ENCODE measurements around the gene SRGAP1. TPM values are rescaled to one million over a fixed set of nuclear protein-coding genes. Genes with fewer than 3 reads are reported as not detected.

The SRGAP1 gene
- under 1 TPM; 0.03 to 0.08 TPM for total RNA-seq

- H3K4me1 Mint-ChIP-seq: peaks cover 5% of the 10 kb centered on the region
- POLR2A ChIA-PET: no interaction called here
- no peak for ATAC-seq (ENCODE audit: low read depth)
- no peaks in the 10 kb centered on the region for H3K36me3 Mint-ChIP-seq
- peaks cover 44% of the 10 kb centered on the region for H3K27me3 Mint-ChIP-seq
- H3K27ac Mint-ChIP-seq: no peak within 1 kb of the TSS
- H3K9me3 Mint-ChIP-seq: no peaks in the 10 kb centered on the region
- no peak for DNase-seq
- peak within 1 kb of the TSS; percentile 93 for H3K4me3 Mint-ChIP-seq
These were observed at the start of gene SRGAP1 for GRCh38 chr12:63844391-63845341. SRGAP1 (plus strand) TSS chr12:63844700; CDS start chr12:63844817, 117 bp downstream.

GRCh38 chr12:63795032-63795687 is 49.3 kb upstream of the SRGAP1 start:
- POLR2A ChIA-PET: no interaction called here
- Mint-ChIP-seq H3K4me1 (no peaks in the 10 kb centered on the region), H3K9me3 (no peaks in the 10 kb centered on the region), H3K27me3 (no peaks in the 10 kb centered on the region), H3K27ac (no peak overlapping the region), H3K4me3 (no peak overlapping the region), H3K36me3 (peaks cover 11% of the 10 kb centered on the region)
- DNase-seq (no peak), ATAC-seq (ENCODE audit: low read depth) (no peak)

DNA sequence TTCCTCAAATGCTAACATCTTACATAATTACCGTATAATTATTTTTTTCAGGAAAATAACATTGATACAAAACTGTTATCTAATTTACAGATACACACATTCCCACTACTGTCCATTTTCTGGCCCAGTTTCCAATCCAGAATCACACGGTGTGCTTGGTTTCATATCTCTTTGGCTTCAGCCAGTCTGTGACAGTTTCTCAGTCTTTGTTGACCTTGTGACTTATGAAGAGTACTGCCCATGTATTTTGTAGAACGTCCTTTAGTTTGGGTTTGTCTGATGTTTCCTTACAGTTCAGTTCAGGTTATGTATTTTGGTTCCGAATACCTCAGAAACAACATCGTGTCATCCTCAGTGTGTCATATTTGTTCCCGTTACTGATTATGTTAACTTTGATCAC is 48.6 kb upstream of the SRGAP1 start:
- DNase-seq (no peak), ATAC-seq (ENCODE audit: low read depth) (no peak)
- Mint-ChIP-seq H3K36me3 (peaks cover 6% of the 10 kb centered on the region), H3K27me3 (no peaks in the 10 kb centered on the region), H3K9me3 (no peaks in the 10 kb centered on the region), H3K27ac (no peak overlapping the region), H3K4me3 (no peak overlapping the region), H3K4me1 (no peaks in the 10 kb centered on the region)
- POLR2A ChIA-PET: no interaction called here

- no peak overlapping the region for H3K27ac Mint-ChIP-seq
- no peaks in the 10 kb centered on the region for H3K36me3 Mint-ChIP-seq
- no peak for DNase-seq
These were observed 42.4 kb upstream of the SRGAP1 start for GRCh38 chr12:63802012-63802608.

GRCh38 chr12:63804746-63805145 is 39.8 kb upstream of the SRGAP1 start:
- no peak for ATAC-seq (ENCODE audit: low read depth)
- H3K27ac Mint-ChIP-seq: no peak overlapping the region
- H3K4me1 Mint-ChIP-seq: no peaks in the 10 kb centered on the region
- no peak for DNase-seq
- POLR2A ChIA-PET: no interaction called here
- no peaks in the 10 kb centered on the region for H3K27me3 Mint-ChIP-seq
- peaks cover 3% of the 10 kb centered on the region for H3K36me3 Mint-ChIP-seq
- no peaks in the 10 kb centered on the region for H3K9me3 Mint-ChIP-seq
- H3K4me3 Mint-ChIP-seq: no peak overlapping the region

More at GRCh38 chr12:63802012-63802608, 42.4 kb upstream of the SRGAP1 start:
- no peak for ATAC-seq (ENCODE audit: low read depth)
- Mint-ChIP-seq H3K27me3 (no peaks in the 10 kb centered on the region), H3K9me3 (no peaks in the 10 kb centered on the region), H3K4me1 (no peaks in the 10 kb centered on the region), H3K4me3 (no peak overlapping the region)
- POLR2A ChIA-PET: no interaction called here

DNA sequence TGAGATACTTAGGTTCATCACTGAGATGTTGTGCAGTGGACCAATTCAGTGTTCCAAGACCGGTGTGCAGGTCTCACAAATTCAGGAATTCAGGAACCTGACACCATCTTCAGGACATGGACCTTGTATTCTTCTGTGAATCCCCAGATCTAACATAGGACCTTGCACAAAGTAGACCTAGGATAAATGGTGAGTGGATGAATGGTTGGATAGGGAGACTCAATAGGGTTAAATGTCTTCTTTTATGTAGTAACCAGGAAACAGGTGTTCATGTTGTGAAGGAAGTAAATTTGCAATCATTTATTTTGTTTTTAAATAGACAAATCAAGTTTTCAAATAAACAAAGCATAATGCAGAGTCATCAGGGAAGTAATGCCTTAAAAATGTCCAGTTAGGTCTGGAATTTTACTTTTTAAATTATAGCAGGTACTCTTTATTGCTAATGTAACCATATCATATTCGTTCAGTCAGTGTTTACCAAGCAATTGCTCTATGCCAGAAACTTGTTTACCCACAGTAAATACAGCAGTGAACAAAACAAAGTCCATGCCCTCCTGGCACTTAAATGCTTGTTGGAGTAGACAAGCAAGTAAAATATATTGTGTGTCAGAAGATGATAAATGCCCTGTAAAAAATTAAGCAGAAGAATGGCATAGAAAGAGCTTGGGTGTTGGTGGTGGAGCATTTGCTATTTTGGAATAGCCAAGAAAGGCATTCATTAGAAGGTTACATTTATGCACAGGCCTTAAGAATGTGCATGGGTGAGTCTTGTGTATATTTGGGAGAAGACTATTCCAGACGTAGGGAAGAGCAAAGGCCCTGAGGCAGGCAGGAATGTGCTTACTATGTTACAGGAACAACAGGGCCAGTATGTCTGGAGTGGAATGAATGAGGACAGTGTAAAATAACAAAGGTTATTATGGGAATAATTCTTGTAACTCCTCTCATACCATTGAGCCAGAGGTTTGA is 38.5 kb upstream of the SRGAP1 start:
- Mint-ChIP-seq H3K36me3 (peaks cover 3% of the 10 kb centered on the region), H3K9me3 (no peaks in the 10 kb centered on the region), H3K27me3 (no peaks in the 10 kb centered on the region), H3K27ac (no peak overlapping the region), H3K4me1 (no peaks in the 10 kb centered on the region), H3K4me3 (no peak overlapping the region)
- no peak for ATAC-seq (ENCODE audit: low read depth)
- POLR2A ChIA-PET: no interaction called here
- no peak for DNase-seq

- H3K4me3 Mint-ChIP-seq: no peak overlapping the region
- H3K4me1 Mint-ChIP-seq: peaks cover 2% of the 10 kb centered on the region
- DNase-seq: no peak
- POLR2A ChIA-PET: no interaction called here
- no peak overlapping the region for H3K27ac Mint-ChIP-seq
- no peaks in the 10 kb centered on the region for H3K9me3 Mint-ChIP-seq
- peaks cover 3% of the 10 kb centered on the region for H3K36me3 Mint-ChIP-seq
- H3K27me3 Mint-ChIP-seq: no peaks in the 10 kb centered on the region
- ATAC-seq (ENCODE audit: low read depth): no peak
These were observed 35.9 kb upstream of the SRGAP1 start for GRCh38 chr12:63808631-63809030.

DNA sequence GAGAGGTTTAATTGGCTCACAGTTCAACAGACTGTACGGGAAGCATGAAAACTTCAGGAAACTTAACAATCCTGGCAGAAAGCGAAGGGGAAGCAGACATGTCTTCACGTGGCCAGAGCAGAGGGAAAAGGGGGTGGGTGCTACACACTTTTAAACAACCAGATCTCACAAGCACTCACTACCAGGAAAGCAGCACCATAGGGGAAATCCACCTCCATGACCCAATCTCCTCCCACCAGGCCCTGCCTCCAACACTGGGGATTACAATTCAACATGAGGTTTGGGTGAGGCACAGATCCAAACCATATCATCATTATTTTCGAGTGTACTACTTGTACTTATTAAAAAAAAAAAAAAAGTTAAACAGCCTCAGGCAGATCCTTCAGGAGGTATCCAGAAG is 34.9 kb upstream of the SRGAP1 start:
- POLR2A ChIA-PET: no interaction called here
- H3K27me3 Mint-ChIP-seq: no peaks in the 10 kb centered on the region
- peaks cover 3% of the 10 kb centered on the region for H3K36me3 Mint-ChIP-seq
- ATAC-seq (ENCODE audit: low read depth) (no peak), DNase-seq (no peak)
- H3K27ac Mint-ChIP-seq: no peak overlapping the region
- peaks cover 6% of the 10 kb centered on the region for H3K4me1 Mint-ChIP-seq
- no peaks in the 10 kb centered on the region for H3K9me3 Mint-ChIP-seq
- no peak overlapping the region for H3K4me3 Mint-ChIP-seq

DNA sequence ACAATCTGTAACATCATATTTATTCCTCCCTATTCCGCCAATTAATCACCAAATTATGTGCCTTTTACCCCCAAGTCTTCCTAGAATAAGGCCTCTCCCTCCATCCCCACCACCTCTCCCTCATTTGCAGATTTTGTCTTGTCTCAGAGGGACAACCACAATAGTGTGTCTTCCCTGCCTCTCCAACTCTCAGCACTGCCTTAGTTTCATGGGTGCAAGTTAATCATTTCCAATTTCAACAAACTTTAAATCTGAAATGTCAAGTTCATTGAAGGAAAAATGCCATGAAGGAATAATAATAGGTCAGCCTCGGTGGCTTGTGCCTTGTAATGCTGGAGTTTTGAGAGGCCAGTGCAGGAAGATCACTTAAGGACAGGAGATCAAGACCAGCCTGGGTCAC is 33.2 kb upstream of the SRGAP1 start:
- Mint-ChIP-seq H3K36me3 (peaks cover 3% of the 10 kb centered on the region), H3K4me3 (no peak overlapping the region), H3K4me1 (peaks cover 13% of the 10 kb centered on the region), H3K9me3 (no peaks in the 10 kb centered on the region), H3K27ac (no peak overlapping the region), H3K27me3 (no peaks in the 10 kb centered on the region)
- no peak for ATAC-seq (ENCODE audit: low read depth)
- no peak for DNase-seq
- POLR2A ChIA-PET: no interaction called here

GRCh38 chr12:63811755-63812154 is 32.7 kb upstream of the SRGAP1 start:
- ATAC-seq (ENCODE audit: low read depth) (no peak), DNase-seq (no peak)
- Mint-ChIP-seq H3K27ac (no peak overlapping the region), H3K4me1 (peaks cover 13% of the 10 kb centered on the region), H3K9me3 (no peaks in the 10 kb centered on the region), H3K36me3 (peaks cover 3% of the 10 kb centered on the region), H3K4me3 (no peak overlapping the region), H3K27me3 (no peaks in the 10 kb centered on the region)
- POLR2A ChIA-PET: no interaction called here

DNA sequence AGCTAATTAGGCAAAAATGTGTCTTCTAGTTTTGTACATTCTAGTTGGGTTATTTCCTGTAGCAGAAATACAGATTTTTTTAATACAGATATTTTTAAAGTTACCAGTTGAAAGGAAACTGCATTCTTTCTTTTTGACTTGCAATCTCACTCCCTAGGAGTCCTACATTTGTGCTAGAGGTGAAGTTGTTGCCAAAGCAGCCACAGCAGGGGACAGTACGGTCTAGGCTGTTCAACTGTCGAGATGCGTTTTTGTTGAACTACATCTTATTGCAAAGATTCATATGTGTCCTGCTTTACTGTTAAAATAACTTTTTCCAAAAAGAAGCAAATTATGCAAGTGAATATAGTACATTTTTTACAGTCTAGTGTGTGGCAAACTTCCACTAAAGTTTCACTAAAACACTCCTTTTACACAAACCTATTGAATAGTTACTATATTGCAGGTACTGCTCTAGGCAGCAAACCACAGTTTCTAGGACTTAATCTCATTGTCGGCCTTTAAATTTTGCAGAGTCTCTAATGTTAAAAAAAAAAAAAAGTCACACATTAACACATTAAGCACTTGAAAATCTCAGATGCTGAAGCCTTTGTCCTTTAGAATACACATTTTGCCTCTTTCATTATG is 30.2 kb upstream of the SRGAP1 start:
- H3K36me3 Mint-ChIP-seq: peaks cover 5% of the 10 kb centered on the region
- POLR2A ChIA-PET: interaction anchor here (0.7 kb wide), 1 partner anchor 22 kb away, joined by 3 read pairs; no protein-coding TSS in a partner anchor
- ATAC-seq (ENCODE audit: low read depth) (no peak), DNase-seq (no peak)
- H3K27me3 Mint-ChIP-seq: peaks cover 2% of the 10 kb centered on the region
- H3K27ac Mint-ChIP-seq: no peak overlapping the region
- H3K9me3 Mint-ChIP-seq: peaks cover 3% of the 10 kb centered on the region
- H3K4me3 Mint-ChIP-seq: no peak overlapping the region
- H3K4me1 Mint-ChIP-seq: peaks cover 13% of the 10 kb centered on the region

DNA sequence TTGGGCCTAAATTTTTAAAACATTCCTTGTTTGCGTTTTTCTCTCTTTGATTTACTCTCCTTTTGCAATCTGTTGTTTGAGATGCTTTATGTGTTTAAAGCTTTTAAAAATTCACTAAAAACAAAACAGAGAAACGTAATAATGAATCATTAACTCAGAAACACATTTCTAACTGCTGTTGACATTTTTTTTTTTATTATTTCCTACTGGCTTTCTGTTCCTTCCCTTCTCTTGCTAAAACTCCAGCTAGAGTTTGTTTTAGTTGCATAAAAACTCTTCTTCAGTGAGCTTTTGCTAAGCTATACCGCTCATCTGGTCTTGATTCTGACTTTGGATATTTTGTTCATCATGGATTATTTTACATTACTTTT is 29.0 kb upstream of the SRGAP1 start:
- Mint-ChIP-seq H3K9me3 (peaks cover 4% of the 10 kb centered on the region), H3K4me3 (no peak overlapping the region), H3K27ac (no peak overlapping the region), H3K36me3 (peaks cover 2% of the 10 kb centered on the region), H3K4me1 (peaks cover 13% of the 10 kb centered on the region), H3K27me3 (peaks cover 4% of the 10 kb centered on the region)
- no peak for ATAC-seq (ENCODE audit: low read depth)
- no peak for DNase-seq
- POLR2A ChIA-PET: no interaction called here
